Body of pancreas (tissue), 4 donors: ENCODE measurements around the gene KIFC3.

Experiments
- CTCF ChIP-seq, 7 experiments: fragments of 450-650 bp in 4 of 7; fragments of 200-600 bp in 3 of 7; sonication (generic) in 3 of 7; IDR thresholded peaks; one replicate each; pipeline ENCODE4 v1.5.1; 2016 to 2019; ENCODE audit warnings: antibody characterized with exemption in 7 of 7
- POLR2A ChIP-seq, 3 donors: fragments of 450-650 bp; IDR thresholded peaks; one replicate each; pipeline ENCODE4 v1.6.1; 2016; ENCODE audit warnings: antibody characterized with exemption in 3 of 3, mild to moderate bottlenecking in 2 of 3

DNA sequence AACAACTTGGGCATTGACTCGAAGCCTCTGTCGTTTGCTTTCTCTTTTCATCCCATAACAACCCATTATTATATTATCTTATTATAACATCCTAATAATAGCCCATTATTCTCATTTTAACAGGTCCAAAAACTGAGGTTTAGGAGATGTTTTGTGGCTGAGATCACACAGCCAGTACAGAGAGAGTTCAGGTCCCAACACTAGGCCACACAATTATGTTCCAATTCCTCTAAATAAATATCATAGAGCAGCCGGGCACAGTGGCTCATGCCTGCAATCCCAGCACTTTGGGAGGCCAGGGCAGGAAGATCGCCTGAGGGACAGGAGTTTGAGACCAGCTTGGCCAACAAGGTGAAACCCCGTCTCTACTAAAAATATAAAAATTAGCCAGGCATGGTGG, 40.3 kb upstream of the KIFC3 start:
- TF ChIP-seq POLR2A (IDR thresholded peaks at IDR 0.05) (no peak), CTCF (IDR thresholded peaks at IDR 0.05) (no peak)
